GM12875 (cell line): ENCODE data around the gene ZNF502.

Experiments used
- H3K4me3 ChIP-seq: one replicate; pipeline ENCODE4 v1.5.1; 2011; ENCODE audit warnings: low read depth, low read length, control low read depth
- TF ChIP-seq, protein P1 (sequence below): IDR thresholded peaks from 2 replicates; pipeline ENCODE4 v1.5.1; 2011; ENCODE audit warnings: low read depth, mild to moderate bottlenecking, control low read depth, inconsistent platforms, low read length, moderate library complexity, borderline replicate concordance; ENCODE audit not compliant: insufficient read depth

Gene ZNF502

DNA sequence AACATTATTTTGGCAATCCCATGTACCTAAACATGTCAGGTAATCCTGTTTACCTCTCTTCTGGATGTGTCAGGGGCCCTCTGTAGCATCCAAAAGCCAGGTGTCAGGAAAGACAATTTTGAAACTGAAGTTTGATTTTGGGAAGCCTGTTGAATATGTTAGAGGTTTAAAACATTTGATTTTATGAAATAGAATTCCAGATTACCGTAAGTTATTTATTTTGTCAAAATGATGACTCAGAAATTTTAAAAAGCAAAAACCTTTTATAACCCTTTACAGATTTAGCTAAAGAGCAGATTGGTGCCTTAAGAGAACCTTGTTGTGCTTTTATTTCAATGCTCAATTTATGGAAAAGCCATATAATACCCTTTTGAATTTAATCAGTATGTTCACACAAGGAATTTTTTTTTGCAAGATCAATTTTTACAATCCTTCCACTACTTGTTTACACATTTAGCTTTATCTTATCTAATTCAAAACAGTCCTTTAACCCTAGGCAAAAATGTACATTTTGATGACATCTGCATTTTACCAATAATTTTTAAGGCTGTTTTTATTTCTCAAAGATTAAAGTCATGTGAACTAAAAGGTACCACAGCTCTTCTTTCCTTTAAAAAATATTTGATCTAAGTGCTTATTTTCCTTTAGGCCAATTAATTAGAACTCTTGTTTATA is 59.1 kb downstream of the ZNF502 start:
- TF ChIP-seq, protein P1, sequence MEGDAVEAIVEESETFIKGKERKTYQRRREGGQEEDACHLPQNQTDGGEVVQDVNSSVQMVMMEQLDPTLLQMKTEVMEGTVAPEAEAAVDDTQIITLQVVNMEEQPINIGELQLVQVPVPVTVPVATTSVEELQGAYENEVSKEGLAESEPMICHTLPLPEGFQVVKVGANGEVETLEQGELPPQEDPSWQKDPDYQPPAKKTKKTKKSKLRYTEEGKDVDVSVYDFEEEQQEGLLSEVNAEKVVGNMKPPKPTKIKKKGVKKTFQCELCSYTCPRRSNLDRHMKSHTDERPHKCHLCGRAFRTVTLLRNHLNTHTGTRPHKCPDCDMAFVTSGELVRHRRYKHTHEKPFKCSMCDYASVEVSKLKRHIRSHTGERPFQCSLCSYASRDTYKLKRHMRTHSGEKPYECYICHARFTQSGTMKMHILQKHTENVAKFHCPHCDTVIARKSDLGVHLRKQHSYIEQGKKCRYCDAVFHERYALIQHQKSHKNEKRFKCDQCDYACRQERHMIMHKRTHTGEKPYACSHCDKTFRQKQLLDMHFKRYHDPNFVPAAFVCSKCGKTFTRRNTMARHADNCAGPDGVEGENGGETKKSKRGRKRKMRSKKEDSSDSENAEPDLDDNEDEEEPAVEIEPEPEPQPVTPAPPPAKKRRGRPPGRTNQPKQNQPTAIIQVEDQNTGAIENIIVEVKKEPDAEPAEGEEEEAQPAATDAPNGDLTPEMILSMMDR: no peak
- no peak overlapping the region for H3K4me3 ChIP-seq

DNA sequence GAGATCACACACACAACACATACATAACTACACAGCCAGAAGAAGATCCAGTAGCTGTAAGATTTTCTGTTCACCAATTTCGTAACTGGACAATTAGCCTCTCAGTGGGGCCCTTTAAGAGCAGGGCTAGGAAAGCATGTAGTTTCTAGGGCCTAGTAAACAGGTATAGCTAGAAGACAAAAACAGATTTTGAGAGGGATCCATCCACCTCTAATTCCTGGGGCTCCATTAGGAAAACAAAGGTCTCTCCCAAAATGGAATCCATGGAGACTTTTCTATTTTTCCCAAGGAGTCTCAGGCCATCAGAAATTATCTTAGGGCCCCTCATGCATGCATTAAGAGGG is 59.6 kb downstream of the ZNF502 start:
- H3K4me3 ChIP-seq: no peak overlapping the region
- TF ChIP-seq, protein P1: no peak
